ENCODE data around the gene SORL1-AS1.

SORL1-AS1 gene

GRCh38 chr11:121446752-121447156 is 6.0 kb downstream of the SORL1-AS1 start:
- peaks cover 76% of the 10 kb centered on the region for H3K4me1 Mint-ChIP-seq
- H3K27me3 Mint-ChIP-seq, result no peaks in the 10 kb centered on the region
- H3K27ac Mint-ChIP-seq, result peak overlapping the region; percentile 80
- CTCF ChIA-PET, result interaction anchor here (0.7 to 2.9 kb wide), 5 partner anchors 17 to 145 kb away, joined by 3 to 12 read pairs (median 8); no protein-coding TSS in a partner anchor
- peak overlapping the region; percentile 66 for H3K4me3 Mint-ChIP-seq
- no peak for DNase-seq
- intact Hi-C loops (cut with micrococcal nuclease), result loop anchor here (1.0 kb wide), 1 partner anchor 144 kb away; no protein-coding TSS in a partner anchor
- H3K36me3 Mint-ChIP-seq (ENCODE audit: low read depth), result peaks cover 8% of the 10 kb centered on the region
- POLR2A ChIA-PET, result interaction anchor here (0.7 to 7.4 kb wide), 14 partner anchors 10 to 144 kb away, joined by 3 to 192 read pairs (median 7); no protein-coding TSS in a partner anchor
- TF ChIP-seq, protein P1, sequence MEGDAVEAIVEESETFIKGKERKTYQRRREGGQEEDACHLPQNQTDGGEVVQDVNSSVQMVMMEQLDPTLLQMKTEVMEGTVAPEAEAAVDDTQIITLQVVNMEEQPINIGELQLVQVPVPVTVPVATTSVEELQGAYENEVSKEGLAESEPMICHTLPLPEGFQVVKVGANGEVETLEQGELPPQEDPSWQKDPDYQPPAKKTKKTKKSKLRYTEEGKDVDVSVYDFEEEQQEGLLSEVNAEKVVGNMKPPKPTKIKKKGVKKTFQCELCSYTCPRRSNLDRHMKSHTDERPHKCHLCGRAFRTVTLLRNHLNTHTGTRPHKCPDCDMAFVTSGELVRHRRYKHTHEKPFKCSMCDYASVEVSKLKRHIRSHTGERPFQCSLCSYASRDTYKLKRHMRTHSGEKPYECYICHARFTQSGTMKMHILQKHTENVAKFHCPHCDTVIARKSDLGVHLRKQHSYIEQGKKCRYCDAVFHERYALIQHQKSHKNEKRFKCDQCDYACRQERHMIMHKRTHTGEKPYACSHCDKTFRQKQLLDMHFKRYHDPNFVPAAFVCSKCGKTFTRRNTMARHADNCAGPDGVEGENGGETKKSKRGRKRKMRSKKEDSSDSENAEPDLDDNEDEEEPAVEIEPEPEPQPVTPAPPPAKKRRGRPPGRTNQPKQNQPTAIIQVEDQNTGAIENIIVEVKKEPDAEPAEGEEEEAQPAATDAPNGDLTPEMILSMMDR (IDR thresholded peaks at IDR 0.05), result no peak
- ATAC-seq (ENCODE audit: low read depth), result peak; percentile 49
- no peaks in the 10 kb centered on the region for H3K9me3 Mint-ChIP-seq

GRCh38 chr11:121445071-121445768 is 7.5 kb downstream of the SORL1-AS1 start:
- Mint-ChIP-seq H3K4me3 (peak overlapping the region; percentile 66), H3K36me3 (ENCODE audit: low read depth) (peaks cover 8% of the 10 kb centered on the region), H3K27me3 (no peaks in the 10 kb centered on the region), H3K27ac (peak overlapping the region; percentile 80), H3K4me1 (peaks cover 63% of the 10 kb centered on the region), H3K9me3 (no peaks in the 10 kb centered on the region)
- CTCF ChIA-PET, result interaction anchor here (0.9 to 1.7 kb wide), 3 partner anchors 14 to 124 kb away, joined by 3 to 5 read pairs (median 4); no protein-coding TSS in a partner anchor
- intact Hi-C loops (cut with micrococcal nuclease), result no loop called here
- ATAC-seq (ENCODE audit: low read depth) (no peak), DNase-seq (no peak)
- POLR2A ChIA-PET, result interaction anchor here (0.6 to 2.1 kb wide), 8 partner anchors 11 to 153 kb away, joined by 3 to 18 read pairs (median 4); partner anchors contain the start of gene SC5D
- TF ChIP-seq, protein P1 (IDR thresholded peaks at IDR 0.05), result no peak

DNA sequence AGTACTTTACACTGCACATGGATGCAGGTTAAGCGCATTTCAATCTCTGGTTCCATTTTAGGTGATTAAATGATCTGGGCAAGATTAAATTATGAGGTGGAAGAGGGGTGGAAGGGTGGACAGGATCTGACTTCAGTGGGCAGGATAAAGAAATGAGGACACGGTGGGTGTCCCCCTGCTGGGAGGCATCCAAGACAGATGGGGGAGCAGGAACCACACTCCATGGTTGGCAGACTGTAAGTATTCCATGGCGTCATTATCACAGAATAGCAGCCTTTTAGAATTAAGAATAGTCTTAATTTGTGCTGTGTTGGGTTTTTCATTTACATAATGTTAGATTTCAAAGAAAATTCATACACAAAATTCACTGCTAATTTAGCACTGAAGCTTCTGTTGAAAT is 8.2 kb downstream of the SORL1-AS1 start:
- Mint-ChIP-seq H3K27ac (no peak overlapping the region), H3K4me3 (peak overlapping the region; percentile 66), H3K9me3 (no peaks in the 10 kb centered on the region), H3K27me3 (no peaks in the 10 kb centered on the region), H3K4me1 (peaks cover 56% of the 10 kb centered on the region), H3K36me3 (ENCODE audit: low read depth) (peaks cover 8% of the 10 kb centered on the region)
- DNase-seq (no peak), ATAC-seq (ENCODE audit: low read depth) (no peak)
- POLR2A ChIA-PET, result interaction anchor here (0.8 to 2.1 kb wide), 7 partner anchors 8 to 152 kb away, joined by 3 to 18 read pairs (median 4); partner anchors contain the start of genes SC5D, SORL1 and SORL1-AS1
- TF ChIP-seq, protein P1 (IDR thresholded peaks at IDR 0.05), result no peak
- intact Hi-C loops (cut with micrococcal nuclease), result no loop called here
- CTCF ChIA-PET, result interaction anchor here (1.0 to 1.7 kb wide), 3 partner anchors 23 to 131 kb away, joined by 3 to 5 read pairs (median 3); no protein-coding TSS in a partner anchor

DNA sequence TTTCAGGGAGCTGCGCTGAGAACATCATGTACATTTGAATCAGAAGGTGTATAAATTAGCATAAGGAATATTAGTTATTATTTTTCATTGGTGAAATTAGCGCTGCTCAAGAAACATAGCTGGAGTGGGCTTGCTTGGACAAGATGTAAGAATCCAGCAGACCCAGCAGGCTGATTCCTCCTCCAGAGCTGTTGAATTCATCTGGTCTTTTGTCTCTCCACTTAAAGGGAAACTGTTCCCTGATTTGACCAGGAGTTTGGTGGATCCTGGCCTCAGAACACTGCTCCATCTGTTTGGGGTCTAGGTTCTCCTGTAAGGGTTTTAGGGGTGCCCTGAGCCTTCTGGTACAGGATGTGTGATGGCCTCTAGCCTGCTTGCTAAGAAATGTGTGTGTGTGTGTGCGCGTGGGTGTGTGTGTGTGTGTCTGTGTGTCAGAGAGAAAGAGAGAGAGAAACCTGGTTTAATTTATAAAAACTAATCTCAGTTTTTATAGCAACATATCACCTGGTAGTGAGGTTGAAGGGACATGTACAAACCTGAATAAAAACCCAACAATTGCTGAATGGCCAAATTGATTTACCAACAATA is 9.0 kb downstream of the SORL1-AS1 start:
- Mint-ChIP-seq H3K36me3 (ENCODE audit: low read depth) (peaks cover 8% of the 10 kb centered on the region), H3K27ac (no peak overlapping the region), H3K4me1 (peaks cover 48% of the 10 kb centered on the region), H3K9me3 (no peaks in the 10 kb centered on the region), H3K27me3 (no peaks in the 10 kb centered on the region), H3K4me3 (no peak overlapping the region)
- intact Hi-C loops (cut with micrococcal nuclease), result no loop called here
- DNase-seq (no peak), ATAC-seq (ENCODE audit: low read depth) (no peak)
- ChIA-PET CTCF (interaction anchor here (0.8 to 1.7 kb wide), 4 partner anchors 14 to 132 kb away, joined by 3 to 5 read pairs (median 4); no protein-coding TSS in a partner anchor), POLR2A (interaction anchor here (0.8 to 3.1 kb wide), 4 partner anchors 9 to 151 kb away, joined by 3 to 22 read pairs (median 5); partner anchors contain the start of genes SC5D, SORL1 and SORL1-AS1)
- TF ChIP-seq, protein P1 (IDR thresholded peaks at IDR 0.05), result no peak

GRCh38 chr11:121441521-121441920 is 11.2 kb downstream of the SORL1-AS1 start:
- no peak overlapping the region for H3K27ac Mint-ChIP-seq
- ChIA-PET POLR2A (interaction anchor here (0.7 to 3.1 kb wide), 5 partner anchors 10 to 139 kb away, joined by 3 to 22 read pairs (median 5); no protein-coding TSS in a partner anchor), CTCF (no interaction called here)
- no peak overlapping the region for H3K4me3 Mint-ChIP-seq
- ATAC-seq (ENCODE audit: low read depth) (no peak), DNase-seq (no peak)
- H3K36me3 Mint-ChIP-seq (ENCODE audit: low read depth), result peaks cover 8% of the 10 kb centered on the region
- peaks cover 30% of the 10 kb centered on the region for H3K4me1 Mint-ChIP-seq
- TF ChIP-seq, protein P1 (IDR thresholded peaks at IDR 0.05), result no peak
- intact Hi-C loops (cut with micrococcal nuclease), result no loop called here
- no peaks in the 10 kb centered on the region for H3K27me3 Mint-ChIP-seq
- H3K9me3 Mint-ChIP-seq, result no peaks in the 10 kb centered on the region
